Glutamatergic neuron (in vitro differentiated cells): Measurements from ENCODE around the gene ZGPAT. TPM values are rescaled to one million over a fixed set of nuclear protein-coding genes. Genes with fewer than 3 reads are reported as not detected.
A peak's percentile ranks its signal among the peaks of the same experiment; 100 is the strongest.

ENCODE experiments used
- DNase-seq: peaks from one replicate; pipeline ENCODE4 v3.0.0; 2022
- H3K27ac Mint-ChIP-seq: one replicate; pipeline ENCODE4 v1.8.0; 2020; ENCODE audit warnings: mild to moderate bottlenecking, mixed read lengths, inconsistent platforms; ENCODE audit not compliant: unreplicated experiment
- H3K27me3 Mint-ChIP-seq: one replicate; pipeline ENCODE4 v1.8.0; 2020; ENCODE audit warnings: mild to moderate bottlenecking, moderate library complexity, mixed read lengths, inconsistent platforms; ENCODE audit not compliant: unreplicated experiment
- H3K36me3 Mint-ChIP-seq: one replicate; pipeline ENCODE4 v1.8.0; 2020; ENCODE audit warnings: mild to moderate bottlenecking, mixed read lengths, inconsistent platforms; ENCODE audit not compliant: unreplicated experiment
- H3K4me1 Mint-ChIP-seq: one replicate; pipeline ENCODE4 v1.8.0; 2020; ENCODE audit warnings: mild to moderate bottlenecking, low read depth, mixed read lengths, inconsistent platforms; ENCODE audit not compliant: unreplicated experiment
- H3K4me3 Mint-ChIP-seq: one replicate; pipeline ENCODE4 v1.8.0; 2020; ENCODE audit warnings: mild to moderate bottlenecking, mixed read lengths, inconsistent platforms; ENCODE audit not compliant: unreplicated experiment
- H3K9me3 Mint-ChIP-seq: one replicate; pipeline ENCODE4 v1.8.0; 2020; ENCODE audit warnings: mild to moderate bottlenecking, moderate library complexity, mixed read lengths, inconsistent platforms; ENCODE audit not compliant: unreplicated experiment
- total RNA-seq: library from RNA; stranded (reverse); fragmentation: NEBNext Ultra II Directional; extraction: Animal tissue kit (Norgen Biotek cat#: 25700); gene quantifications from one replicate; pipeline ENCODE4 v1.2.1, GENCODE V29; 2021; ENCODE audit not compliant: unreplicated experiment
- TF ChIP-seq, protein P1 (sequence below): fragments of 200-600 bp; sonication (generic); IDR thresholded peaks from one replicate; pipeline ENCODE4 v1.5.0; 2021; ENCODE audit not compliant: partially characterized antibody, unreplicated experiment

ZGPAT gene
- total RNA-seq, 1 donor from 2014 or later: 41.5 TPM

DNA sequence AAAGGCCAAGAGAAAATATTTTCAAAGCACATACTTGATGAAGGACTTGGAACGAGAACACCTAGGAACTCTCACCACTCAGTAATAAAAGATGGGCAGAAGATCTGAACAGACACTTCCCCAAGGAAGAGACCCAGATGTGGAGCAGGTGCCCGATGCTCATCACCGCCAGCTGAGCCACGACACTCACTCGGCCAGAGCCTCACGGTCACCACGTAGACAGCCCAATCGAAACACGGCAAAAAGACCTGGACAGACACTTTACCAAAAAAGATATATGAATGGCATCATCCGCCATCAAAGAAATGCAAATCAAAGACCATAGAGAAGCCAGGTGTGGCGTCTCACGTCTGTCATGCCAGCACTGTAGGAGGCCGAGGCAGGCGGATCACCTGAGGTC is 73.3 kb downstream of the ZGPAT start:
- Mint-ChIP-seq H3K36me3 (no peaks in the 10 kb centered on the region), H3K27me3 (peaks cover 12% of the 10 kb centered on the region), H3K9me3 (peaks cover 12% of the 10 kb centered on the region), H3K4me1 (peaks cover 24% of the 10 kb centered on the region), H3K27ac (no peak overlapping the region), H3K4me3 (peak overlapping the region; percentile 25)
- DNase-seq: no peak
- TF ChIP-seq, protein P1, sequence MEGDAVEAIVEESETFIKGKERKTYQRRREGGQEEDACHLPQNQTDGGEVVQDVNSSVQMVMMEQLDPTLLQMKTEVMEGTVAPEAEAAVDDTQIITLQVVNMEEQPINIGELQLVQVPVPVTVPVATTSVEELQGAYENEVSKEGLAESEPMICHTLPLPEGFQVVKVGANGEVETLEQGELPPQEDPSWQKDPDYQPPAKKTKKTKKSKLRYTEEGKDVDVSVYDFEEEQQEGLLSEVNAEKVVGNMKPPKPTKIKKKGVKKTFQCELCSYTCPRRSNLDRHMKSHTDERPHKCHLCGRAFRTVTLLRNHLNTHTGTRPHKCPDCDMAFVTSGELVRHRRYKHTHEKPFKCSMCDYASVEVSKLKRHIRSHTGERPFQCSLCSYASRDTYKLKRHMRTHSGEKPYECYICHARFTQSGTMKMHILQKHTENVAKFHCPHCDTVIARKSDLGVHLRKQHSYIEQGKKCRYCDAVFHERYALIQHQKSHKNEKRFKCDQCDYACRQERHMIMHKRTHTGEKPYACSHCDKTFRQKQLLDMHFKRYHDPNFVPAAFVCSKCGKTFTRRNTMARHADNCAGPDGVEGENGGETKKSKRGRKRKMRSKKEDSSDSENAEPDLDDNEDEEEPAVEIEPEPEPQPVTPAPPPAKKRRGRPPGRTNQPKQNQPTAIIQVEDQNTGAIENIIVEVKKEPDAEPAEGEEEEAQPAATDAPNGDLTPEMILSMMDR: no peak

GRCh38 chr20:63782051-63782471 is 74.2 kb downstream of the ZGPAT start:
- H3K4me3 Mint-ChIP-seq: no peak overlapping the region
- peaks cover 23% of the 10 kb centered on the region for H3K4me1 Mint-ChIP-seq
- DNase-seq: no peak
- peaks cover 12% of the 10 kb centered on the region for H3K27me3 Mint-ChIP-seq
- H3K9me3 Mint-ChIP-seq: peaks cover 7% of the 10 kb centered on the region
- no peak overlapping the region for H3K27ac Mint-ChIP-seq
- no peaks in the 10 kb centered on the region for H3K36me3 Mint-ChIP-seq
- TF ChIP-seq, protein P1: no peak

DNA sequence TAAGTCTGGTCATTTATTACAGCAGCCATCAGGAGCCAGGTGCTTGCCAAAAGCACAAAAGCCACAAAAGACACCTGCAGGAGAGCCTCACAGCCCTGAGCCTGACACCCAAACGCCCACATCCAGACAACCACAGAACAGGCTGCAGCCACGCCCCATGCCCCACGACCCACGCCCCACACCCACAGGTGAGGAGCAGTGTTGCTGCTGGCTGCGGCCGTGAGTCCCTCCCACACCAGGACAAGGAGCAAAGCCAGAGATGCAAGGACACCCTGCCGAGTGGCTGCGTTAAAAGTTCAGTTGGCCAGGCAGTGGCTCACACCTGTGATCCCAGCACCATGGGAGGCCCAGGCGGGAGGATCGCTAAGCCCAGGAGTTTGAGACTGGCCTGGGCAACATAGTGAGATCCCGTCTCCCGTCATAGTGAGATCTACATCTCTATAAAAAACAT is 74.7 kb downstream of the ZGPAT start:
- DNase-seq: no peak
- TF ChIP-seq, protein P1: no peak
- peaks cover 9% of the 10 kb centered on the region for H3K9me3 Mint-ChIP-seq
- H3K4me3 Mint-ChIP-seq: no peak overlapping the region
- H3K36me3 Mint-ChIP-seq: no peaks in the 10 kb centered on the region
- no peak overlapping the region for H3K27ac Mint-ChIP-seq
- H3K4me1 Mint-ChIP-seq: peaks cover 23% of the 10 kb centered on the region
- peaks cover 10% of the 10 kb centered on the region for H3K27me3 Mint-ChIP-seq

DNA sequence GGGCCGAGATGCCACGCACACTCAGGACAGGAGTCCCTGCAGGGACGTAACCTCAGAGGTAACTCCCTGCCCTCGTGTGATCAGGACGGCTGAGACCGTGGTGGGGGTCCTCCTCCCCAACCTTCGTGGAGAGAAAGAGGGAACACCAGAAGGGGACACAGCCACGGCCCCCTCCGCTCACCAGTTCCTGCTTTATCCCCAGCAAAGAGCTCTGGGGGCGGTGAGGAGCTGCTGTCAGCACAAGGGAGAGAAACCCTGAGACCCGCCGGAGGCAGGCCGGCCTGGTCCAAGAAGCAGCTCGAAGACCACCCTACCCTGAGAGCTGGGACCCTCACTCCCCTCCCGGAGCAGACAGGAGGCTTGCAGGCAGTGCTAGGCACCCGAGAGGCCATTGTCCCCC is 76.1 kb downstream of the ZGPAT start:
- Mint-ChIP-seq H3K36me3 (no peaks in the 10 kb centered on the region), H3K4me1 (peaks cover 18% of the 10 kb centered on the region), H3K4me3 (peak overlapping the region; percentile 11), H3K27ac (no peak overlapping the region), H3K9me3 (peaks cover 11% of the 10 kb centered on the region), H3K27me3 (peaks cover 13% of the 10 kb centered on the region)
- TF ChIP-seq, protein P1: no peak
- DNase-seq: no peak

DNA sequence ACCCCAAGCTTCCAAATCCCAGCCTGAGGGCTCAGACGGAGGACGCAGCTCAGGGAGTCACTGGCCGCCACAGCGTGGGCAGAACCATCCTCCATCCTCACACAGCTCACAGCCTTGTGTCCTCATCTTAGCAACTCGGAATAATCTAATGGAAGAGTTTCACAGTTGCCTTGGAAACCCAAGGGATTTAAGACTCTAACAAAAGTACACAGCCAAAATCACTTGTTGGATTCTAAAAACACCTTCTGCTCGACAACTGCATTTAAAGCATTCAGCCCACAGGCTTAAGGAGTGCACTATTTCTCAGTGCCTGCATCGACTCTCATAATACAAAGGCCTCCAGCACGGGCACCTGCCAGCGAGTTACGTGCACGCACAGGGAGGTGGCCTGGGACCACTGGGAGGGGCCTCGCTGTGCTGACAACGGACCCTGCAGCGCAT is 77.9 kb downstream of the ZGPAT start:
- H3K9me3 Mint-ChIP-seq: peaks cover 11% of the 10 kb centered on the region
- peak overlapping the region; percentile 59 for H3K4me3 Mint-ChIP-seq
- H3K27ac Mint-ChIP-seq: peak overlapping the region; percentile 90
- peaks cover 13% of the 10 kb centered on the region for H3K27me3 Mint-ChIP-seq
- no peak for DNase-seq
- H3K36me3 Mint-ChIP-seq: no peaks in the 10 kb centered on the region
- peaks cover 18% of the 10 kb centered on the region for H3K4me1 Mint-ChIP-seq
- TF ChIP-seq, protein P1: no peak

Other genes starting within 250 kb of the ZGPAT start
- gene KCNQ2, start 235.4 kb upstream of the ZGPAT start, total RNA-seq: 354 TPM
- 55.3 TPM for gene EEF1A2, start 209.0 kb upstream of the ZGPAT start, total RNA-seq
- gene PPDPF, start 187.3 kb upstream of the ZGPAT start, total RNA-seq: 293 TPM
- 0.17 TPM for gene PTK6, start 170.7 kb upstream of the ZGPAT start, total RNA-seq
- not detected for gene SRMS, start 160.3 kb upstream of the ZGPAT start, total RNA-seq
- gene FNDC11, start 153.9 kb upstream of the ZGPAT start, total RNA-seq: 9.3 TPM
- 87.7 TPM for gene HELZ2, start 133.8 kb upstream of the ZGPAT start, total RNA-seq
- gene GMEB2, start 80.9 kb upstream of the ZGPAT start, total RNA-seq: 12.8 TPM
- gene STMN3, start 54.6 kb upstream of the ZGPAT start, total RNA-seq: 459 TPM
- gene RTEL1, start 49.7 kb upstream of the ZGPAT start, total RNA-seq: 36.3 TPM
- not detected for gene TNFRSF6B, start 11.4 kb upstream of the ZGPAT start, total RNA-seq
- gene ARFRP1, start 63 bp upstream of the ZGPAT start, total RNA-seq: 51.9 TPM
- 16.6 TPM for gene LIME1, start 28.6 kb downstream of the ZGPAT start, total RNA-seq
- gene SLC2A4RG, start 31.7 kb downstream of the ZGPAT start, total RNA-seq: 47.9 TPM
- 94.4 TPM for gene ZBTB46, start 123.2 kb downstream of the ZGPAT start, total RNA-seq
- not detected for gene ABHD16B, start 153.5 kb downstream of the ZGPAT start, total RNA-seq
- 109 TPM for gene TPD52L2, start 157.2 kb downstream of the ZGPAT start, total RNA-seq
- gene DNAJC5, start 187.1 kb downstream of the ZGPAT start, total RNA-seq: 57.9 TPM
- 130 TPM for gene UCKL1, start 248.4 kb downstream of the ZGPAT start, total RNA-seq